T-helper 9 cell (primary cell): Measurements from ENCODE around the gene NELL2.

Experiments used
- DNase-seq: peaks from one replicate; pipeline ENCODE4 v3.0.0-alpha.2; 2020

NELL2 gene

DNA sequence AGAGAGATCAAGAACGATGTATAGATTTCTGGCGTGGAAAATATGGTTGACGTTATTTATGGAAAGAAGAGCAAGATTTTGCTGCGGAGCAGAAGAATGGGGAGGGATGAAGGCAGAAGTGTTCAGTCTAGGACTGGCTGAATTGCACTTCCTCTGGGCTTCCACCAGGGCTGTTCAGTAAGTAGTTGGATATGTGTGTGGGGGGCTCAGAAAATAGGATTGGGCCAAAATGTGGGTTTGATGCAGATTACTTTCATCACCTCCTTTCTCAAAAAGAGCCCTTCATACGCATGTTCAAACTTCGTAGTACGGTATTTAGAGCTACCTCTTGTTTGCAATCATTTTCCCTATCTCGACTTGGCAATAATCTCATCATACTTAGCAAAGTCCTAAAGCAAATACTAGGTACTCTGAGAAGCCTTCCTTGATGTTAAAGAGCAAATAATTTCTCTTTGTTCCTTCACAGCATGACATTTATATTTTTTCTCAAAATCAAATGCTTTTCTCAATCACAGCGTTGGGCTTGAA lies 349.4 kb downstream of the NELL2 start:
- no peak for DNase-seq

DNA sequence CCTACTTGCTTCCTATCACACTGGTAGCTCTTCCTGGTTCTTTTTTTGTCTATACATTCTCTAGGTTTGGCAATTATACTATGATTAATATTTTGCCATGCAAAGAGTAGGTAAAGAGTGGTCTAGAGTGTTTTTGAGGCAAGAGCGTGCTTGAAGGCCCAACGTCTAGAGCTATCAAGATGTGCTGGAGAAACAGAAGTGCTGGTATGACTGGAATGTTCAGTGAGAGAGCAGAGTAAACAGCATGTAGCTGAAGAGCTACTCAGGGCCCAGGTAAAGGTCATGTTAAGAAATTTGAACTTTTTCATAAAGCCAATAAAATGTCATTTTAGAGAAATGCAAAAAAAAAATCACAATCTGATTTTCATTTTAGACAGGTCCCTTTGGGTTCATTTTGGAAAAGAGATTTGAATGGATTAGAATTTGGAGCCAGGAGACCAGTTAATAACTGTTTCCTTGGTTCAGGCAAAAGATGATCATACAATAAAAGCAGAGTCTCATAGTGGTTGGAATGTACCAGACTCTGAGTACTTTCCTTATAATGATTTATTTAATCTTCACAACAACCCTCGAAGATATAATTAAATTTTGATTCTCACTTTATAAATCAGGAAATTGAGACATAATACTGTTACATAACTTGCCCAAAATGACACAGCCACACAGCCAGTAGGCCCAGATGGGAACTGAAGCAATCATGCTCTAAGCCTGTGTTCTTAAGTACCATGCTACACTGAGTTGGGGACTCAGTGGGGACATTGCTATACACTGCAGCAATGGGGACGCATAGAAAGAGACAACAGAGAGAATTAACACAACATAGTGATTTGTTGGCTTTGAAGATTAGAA lies 350.1 kb downstream of the NELL2 start:
- DNase-seq: no peak

DNA sequence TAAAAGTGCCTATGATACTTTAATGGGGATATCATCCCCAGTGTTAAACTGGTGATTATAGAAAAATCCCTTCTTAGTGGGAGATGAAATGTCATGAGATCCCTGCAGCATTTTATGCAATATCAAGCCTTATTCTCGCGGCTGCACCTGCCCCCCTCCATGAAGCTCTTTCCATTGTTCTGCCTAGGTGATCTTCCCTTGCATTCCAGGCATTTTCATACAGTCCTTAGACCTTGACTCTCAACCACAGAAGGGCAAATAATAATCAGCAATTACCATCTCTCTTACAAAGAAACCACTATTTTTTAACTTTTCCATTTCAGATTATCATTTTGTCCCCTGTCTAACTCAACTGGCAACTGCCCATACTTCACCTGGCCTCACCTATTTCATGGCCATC lies 352.3 kb downstream of the NELL2 start:
- DNase-seq: no peak

DNA sequence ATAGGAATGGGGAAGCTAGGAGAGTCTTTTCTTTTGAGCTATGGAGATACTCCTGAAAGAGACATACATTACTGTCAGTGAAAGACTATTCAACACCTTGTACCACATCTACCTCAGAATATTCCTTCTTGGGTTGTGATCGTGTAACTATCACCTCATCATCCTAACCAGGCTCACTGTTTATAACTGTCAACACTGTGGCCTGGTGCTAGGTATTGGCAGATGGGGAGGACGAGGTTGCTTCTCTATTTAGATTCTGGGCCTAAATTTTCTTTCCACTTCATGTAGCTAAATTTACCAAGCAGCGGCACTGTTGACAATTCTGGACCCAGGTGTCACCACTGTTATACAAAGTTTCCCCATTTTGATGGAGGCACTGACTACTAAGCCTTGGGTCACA lies 354.4 kb downstream of the NELL2 start:
- DNase-seq: no peak

DNA sequence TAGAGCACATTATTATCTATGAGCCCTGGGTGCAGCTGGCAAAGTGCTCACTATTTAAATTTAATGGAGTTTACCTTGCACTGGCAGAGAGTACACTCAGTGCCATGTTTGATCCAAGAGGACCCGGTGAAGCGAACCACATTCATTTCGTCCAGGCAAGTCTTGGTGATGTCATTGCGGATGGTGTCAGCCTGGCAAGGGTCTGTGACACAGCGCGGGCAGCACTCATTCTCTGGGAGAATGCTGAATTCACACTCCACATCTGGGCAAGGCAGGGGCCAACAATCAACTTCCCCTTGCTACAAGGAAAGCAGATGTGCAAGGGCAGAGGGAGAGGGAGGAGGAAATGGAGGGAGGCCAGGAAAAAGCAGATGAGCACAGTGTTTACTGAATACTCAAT lies 356.2 kb downstream of the NELL2 start:
- DNase-seq: no peak

DNA sequence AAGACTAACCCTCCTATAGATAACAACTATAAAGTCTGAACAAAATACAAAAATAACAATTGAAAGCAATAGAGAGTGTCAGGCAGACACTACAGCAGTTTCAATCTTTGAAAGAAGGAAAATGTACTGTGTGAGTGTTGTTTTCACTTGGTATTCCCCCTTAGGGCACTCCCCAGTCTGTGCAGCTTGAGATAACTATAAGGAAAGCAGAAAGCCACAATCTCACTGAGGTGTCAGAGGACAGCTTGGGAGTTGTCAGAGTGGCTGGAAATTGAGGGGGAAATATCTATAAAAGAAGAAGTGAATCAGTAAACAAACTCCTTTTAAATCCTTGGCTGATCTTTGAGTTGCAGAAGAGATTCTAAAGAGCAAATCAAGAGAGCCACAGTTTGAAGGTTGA lies 364.8 kb downstream of the NELL2 start:
- DNase-seq: no peak

DNA sequence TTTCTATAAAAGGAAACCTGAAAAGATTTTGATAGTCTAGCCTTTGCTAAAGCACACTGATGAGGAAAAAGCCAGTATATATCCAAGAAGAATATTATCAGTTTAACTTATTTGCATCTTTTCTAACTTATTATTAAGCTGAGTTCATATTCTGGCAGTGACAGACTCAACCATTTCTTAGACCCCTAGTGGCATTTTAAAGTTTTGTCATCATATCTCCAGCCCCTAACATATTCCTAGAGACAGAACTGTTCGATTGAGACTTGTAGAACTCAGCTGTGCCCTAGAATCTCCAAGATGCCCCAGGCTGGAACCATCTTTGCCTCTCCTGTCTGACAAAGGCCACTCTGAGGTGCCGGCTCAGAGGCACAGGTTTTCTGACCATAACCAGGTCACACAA lies 365.6 kb downstream of the NELL2 start:
- no peak for DNase-seq

DNA sequence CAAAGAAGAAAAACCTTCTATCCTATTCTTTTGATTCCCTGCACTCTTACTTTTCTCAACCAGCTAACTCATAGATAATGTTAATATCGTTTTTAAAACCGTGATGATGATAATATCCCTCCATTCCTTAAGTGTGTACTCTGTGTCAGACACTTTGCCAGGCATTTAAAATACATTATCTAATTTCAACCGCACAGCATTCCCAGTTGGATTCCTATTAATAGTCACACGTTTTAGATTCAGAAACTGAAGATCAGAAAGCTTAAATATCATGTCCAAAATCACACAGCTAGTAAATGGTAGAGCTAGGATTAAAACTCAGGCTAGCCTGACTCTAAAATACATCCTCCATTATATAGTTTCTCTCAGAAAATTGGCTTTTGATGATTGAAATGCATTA lies 366.0 kb downstream of the NELL2 start:
- no peak for DNase-seq

DNA sequence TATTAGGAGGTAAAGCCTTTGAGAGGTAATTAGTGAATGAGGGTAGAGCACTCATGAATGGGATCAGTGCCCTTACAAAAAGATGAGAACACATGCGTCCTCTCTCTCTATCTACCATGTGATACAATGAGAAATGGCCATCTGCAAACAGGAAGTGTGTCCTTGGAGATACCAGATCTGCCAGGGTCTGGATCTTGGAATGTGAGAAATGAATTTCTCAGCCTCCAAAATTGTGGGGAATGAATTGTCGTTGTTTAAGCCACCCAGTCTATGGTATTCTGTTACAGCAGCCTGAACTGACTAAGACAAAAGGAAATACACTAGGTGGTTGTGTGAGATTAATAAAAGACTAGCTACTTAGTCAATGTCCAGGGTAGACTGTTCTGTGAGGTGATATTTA lies 366.6 kb downstream of the NELL2 start:
- no peak for DNase-seq

DNA sequence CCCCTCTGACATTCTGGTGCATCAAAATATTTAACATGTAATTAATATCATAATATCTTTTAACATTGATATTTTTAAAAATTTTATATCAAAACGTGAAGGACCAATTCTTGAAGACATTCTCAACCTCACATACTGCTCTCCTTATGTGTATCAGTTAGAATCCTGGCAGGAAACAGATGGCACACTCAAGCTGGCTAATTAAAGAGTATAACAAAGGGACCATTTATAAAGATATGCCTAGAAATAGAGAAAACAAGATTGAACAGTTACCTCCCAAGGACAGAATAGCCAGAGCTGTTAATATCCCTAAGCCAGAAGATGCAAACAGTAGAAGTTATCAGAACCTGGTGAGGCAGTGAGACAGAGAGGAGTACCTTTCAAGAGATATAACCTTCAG lies 368.7 kb downstream of the NELL2 start:
- DNase-seq: no peak

DNA sequence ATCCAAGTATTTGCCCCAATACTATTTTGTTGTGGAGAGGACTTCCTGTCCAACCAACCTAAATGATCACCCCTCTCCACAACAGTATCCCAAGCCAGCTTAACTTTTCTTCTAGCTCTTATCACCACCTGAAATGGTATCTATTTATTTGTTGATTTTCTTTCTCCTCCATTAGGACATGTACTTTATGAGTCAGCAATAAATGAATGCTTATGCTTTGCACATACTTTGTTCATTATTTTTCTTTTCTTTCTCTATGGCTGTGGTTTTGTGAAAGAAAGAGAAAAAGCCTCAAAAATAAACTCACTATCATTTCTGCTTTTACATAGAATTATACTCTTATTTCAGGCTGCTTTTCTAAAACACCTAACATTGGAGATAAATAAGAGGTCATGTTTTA lies 371.3 kb downstream of the NELL2 start:
- DNase-seq: no peak

DNA sequence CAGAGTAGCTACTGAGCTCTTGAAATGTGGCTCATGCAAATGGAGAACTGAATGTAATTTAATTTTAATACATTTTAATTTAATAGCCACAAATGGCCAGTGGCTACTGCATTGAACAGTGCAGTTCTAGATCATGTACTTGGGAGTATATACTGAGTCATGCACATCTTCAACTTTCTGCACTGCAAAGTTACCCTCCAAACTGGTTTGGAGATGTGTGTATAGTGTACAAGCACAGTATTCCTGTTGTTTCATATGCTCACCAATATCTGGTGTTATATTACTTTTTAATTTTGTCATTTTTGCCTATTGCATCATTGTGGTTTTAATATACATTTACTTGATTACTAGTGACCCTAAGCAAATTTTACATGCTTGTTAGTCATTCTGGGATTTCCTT lies 372.8 kb downstream of the NELL2 start:
- DNase-seq: no peak

DNA sequence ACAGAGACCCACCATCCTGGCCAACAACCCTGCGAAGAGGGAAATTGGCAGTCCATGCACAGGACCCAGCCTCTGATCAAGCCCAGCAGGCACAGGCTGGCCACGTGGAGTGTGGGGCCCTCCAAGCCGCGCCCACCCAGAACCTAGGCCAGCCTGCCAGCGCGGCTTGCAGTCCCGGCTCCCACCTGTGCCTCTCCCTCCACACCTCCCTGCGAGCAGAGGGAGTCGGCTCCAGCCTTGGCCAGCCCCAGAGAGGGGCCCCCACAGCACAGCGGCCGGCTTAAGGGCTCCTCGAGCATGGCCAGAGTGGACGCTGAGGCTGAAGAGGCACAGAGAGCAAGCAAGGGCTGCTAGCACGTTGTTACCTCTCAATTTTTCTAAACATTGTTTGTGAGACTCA lies 373.4 kb downstream of the NELL2 start:
- no peak for DNase-seq

DNA sequence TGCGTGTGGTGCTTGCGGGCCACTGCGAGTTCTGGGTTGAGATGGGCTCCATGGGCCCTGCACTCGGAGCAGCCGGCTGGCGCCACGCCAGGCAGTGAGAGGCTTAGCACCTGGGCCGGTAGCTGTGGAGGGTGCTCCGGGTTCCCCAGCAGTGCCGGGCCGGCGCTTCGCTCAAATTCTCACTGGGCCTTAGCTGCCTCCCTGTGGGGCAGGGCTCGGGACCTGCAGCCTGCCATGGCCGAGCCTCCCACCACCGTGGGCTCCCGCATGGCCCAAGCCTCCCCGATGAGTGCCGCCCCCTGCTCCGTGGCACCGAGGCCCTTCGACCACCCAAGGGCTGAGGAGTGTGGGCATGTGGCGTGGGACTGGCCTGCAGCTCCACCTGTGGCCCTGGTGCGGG lies 375.7 kb downstream of the NELL2 start:
- no peak for DNase-seq

DNA sequence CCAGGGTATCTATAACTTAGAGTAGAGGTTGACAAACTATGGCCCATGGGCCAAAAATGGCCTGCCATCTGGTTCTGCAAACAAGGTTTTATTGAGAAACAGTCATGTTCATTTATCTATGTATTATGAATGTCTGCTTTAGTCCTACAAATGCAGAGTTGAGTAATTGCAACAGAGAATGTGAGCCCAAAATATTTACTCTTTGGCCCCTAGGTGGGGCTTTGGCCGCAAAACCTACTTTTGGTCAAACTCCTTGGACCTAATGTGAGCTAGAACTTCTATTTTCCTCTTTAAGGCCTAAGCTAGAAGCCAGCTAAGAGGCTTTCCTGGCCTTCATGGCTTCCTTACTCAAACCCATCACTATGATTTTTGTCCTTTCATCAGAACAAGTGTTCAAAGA lies 379.1 kb downstream of the NELL2 start:
- no peak for DNase-seq

DNA sequence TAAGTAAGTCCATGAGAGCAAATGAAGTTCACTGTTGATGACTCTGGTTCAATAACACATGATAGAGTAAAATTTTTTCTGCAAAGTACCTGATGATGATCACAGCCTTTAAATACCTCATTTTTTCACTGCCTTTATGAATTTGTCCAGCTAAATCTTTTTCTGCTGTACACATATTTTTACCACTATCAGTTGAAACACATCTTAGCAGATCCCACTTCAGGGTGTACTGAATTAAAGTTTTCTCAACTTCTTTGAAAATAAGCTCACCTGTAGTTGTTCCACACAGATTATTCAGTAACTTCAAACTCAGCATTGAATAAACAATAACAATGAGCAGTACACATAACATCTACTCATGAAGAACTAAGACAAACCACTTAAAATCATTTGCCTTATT lies 385.9 kb downstream of the NELL2 start:
- no peak for DNase-seq

DNA sequence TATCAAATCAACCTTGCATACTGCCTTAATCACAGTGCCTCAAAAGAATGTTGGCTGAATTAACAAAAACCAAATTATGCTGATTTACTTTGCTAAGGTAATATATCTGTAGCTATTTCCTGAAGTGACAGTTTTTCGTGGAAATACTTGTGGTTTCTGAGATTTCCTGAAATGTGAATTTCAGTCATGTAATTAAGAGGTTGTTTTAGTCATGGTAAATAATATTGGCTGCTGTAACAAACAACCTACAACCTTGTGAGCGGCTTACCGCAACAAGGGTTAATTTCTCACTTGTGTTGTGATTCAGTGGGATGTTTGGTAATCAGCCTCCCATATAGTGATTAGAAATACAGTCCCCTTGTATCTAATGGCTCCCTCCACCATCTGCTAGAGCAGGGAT lies 387.9 kb downstream of the NELL2 start:
- DNase-seq: no peak

DNA sequence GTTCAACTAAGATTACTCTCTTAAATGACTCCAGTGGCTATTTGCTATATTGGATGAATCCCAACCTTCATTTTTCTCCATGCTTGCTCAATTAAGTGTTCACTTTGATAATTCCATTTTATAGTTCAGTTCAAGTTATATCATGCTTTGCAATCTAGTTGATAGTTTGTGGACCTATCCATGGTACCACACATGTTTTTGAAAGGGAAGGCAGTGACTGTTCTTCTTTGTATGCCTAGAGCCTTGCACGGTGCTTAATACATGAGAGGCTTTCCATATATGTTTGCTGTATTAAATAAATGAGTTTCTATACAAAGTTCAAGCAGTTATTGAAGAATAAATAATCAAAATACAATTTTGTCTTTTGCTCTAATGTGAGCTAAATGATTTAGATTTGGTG lies 391.3 kb downstream of the NELL2 start:
- DNase-seq: no peak

DNA sequence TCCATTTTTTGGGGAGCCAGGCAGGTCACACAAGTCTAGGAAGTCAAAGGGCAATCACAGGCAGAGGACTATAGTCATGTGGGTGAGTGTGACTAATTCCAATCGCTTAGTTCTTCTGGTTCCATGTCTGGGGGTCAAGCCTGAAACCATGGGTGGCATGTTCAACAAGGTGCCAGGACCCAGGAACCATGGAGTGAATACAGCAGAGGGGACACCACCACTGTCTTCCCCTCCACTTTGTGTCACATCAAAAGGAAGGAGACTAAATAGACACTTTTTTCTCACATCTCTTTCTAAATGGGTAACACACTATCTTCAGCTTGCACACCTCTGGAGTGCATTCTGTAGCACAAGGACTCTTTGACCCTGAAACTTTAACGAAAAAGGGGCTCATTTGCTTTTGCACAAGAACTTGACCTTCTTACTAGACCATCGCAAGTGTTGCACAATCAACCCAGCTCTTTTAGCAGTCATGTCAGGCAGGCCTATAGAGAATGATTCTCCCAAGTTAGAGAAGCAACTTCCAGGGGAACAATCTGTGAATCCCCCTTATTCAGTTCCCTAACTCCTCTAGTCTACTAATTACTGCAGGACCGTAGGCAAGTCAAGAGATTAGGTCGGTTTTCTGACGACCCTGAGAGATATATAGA lies 398.7 kb downstream of the NELL2 start:
- DNase-seq: no peak

DNA sequence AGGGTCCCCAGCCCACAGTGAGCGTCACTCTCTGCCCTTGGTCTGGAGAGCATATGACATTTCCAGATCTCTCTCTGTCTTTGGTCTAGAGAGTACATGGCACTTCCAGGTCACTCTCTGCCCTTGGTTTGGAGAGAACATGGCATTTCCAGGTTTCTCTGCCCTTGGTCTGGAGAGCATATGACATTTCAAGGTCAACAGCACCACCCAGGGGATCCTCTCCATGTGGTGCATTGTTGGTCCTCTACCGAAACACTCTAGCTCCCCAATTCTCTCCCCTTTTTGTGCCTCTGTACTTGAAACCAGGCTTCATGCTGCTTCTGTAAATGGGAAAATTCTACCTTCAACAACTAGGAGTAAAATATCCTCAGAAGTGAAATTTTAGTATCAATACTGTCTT lies 399.4 kb downstream of the NELL2 start:
- DNase-seq: no peak

DNA sequence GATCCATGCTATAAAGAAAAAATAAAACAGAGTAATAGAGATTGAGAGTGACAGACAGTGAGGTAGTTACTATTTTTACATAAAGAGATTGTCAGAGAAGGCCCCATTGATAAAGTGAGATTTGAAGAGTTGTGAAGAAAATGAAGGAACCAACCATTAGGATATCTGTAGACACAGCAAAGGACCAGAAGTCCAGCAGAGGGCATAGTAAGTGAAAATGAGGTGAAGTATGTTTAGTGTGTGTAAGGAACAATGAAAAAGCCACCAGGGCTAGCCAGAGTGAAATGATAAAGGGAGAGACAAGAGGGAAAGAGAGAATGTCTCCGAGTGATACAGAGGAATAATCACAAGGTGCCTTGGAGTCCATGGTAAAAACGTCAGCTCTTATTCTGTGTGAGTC lies 411.0 kb downstream of the NELL2 start:
- DNase-seq: no peak

DNA sequence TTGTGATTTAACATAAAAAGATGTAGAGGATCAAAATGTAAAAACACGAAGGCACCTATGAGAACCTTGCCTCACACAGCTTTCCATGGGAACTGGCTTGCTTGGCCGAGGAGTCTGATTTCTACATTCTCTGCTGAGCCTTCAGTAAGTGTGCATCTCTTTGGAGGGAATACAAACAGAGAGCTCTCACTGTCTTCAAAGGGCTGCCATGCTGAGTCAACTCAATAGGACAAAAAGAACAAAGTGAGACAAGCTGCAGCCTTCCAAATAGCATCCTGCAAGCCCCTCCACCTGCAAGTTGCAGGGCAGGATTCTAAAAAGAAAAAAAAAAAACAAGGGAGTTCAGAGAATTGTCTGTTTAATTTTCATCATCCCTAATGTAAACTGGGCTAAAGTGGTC lies 411.9 kb downstream of the NELL2 start:
- DNase-seq: no peak

DNA sequence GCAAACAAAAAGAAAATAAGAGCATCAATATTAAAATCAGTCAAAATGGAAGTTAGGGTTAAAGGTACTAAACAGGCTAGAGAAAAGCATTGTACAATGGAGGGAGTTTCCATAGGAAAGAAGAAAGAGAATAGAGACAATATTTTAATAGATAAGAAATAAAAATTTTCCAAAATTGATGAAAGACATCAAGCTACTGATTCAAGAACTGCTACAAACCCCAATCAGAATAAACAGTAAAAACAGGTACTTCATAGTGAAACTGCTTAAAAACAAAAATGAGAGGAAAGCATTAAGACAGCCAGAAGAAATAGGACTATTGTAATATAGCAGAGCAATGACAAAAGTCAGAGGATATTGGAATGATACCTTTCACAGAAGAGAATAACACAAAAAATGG lies 413.4 kb downstream of the NELL2 start:
- no peak for DNase-seq

DNA sequence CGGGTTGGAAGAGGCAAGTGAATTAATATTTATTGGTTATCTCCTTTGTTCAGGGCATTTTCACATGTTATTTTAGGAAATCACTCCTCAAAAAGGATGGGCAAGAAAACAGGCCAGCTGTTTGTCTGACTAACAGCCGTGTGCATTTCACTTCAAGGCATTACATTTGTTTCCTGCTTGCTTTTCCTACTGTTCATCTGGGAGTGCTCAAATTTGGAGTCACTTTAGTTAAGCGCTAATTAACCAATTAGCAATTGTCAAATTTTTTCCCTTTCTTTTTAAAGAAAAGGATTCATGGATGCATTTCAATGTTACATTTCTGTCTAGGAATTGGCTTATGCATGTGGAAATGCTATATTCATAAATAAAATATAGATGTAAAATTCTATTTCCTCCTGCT lies 415.9 kb downstream of the NELL2 start:
- no peak for DNase-seq

DNA sequence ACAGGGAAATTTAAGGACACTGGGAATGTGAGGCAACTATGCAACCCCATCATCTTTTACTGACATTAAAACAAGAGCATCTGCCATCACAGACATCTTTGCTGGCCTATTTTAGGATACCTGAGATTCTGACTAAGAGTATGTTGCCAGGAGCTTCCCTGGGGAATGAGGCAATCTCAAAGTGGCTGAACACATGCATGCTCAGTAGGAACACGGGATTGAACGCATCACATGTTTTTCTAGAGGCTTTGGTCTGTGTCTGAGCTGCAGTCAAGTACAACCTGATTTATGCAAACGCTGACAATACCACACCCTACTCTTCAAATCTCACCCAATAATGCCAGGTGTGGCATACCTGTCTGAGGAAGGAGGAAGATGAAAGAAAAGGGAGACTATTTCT lies 416.5 kb downstream of the NELL2 start:
- no peak for DNase-seq
